HG03159 (cell line): Measurements from ENCODE around the gene LCN12.
A peak's percentile ranks its signal among the peaks of the same experiment; 100 is the strongest.

Experiments used
- ATAC-seq: cut with Tn5 transposase; IDR thresholded peaks from one replicate; pipeline ENCODE4 v1.9.1; 2021; ENCODE audit warnings: mild to moderate bottlenecking, moderate library complexity; ENCODE audit not compliant: unreplicated experiment

LCN12 gene

GRCh38 chr9:136926749-136927148 lies 25.3 kb upstream of the LCN12 start:
- no peak for ATAC-seq

- ATAC-seq = no peak
Observed at GRCh38 chr9:136927343-136928271, 24.5 kb upstream of the LCN12 start.

- ATAC-seq = no peak
Observed at GRCh38 chr9:136928591-136928990, 23.5 kb upstream of the LCN12 start.

GRCh38 chr9:136930014-136930413 lies 22.1 kb upstream of the LCN12 start:
- ATAC-seq = no peak

GRCh38 chr9:136931611-136932130 lies 20.4 kb upstream of the LCN12 start:
- no peak for ATAC-seq

- ATAC-seq = no peak
Observed at GRCh38 chr9:136934277-136934676, 17.8 kb upstream of the LCN12 start.

GRCh38 chr9:136935651-136936050 lies 16.4 kb upstream of the LCN12 start:
- no peak for ATAC-seq

GRCh38 chr9:136936645-136937170 lies 15.4 kb upstream of the LCN12 start:
- no peak for ATAC-seq

GRCh38 chr9:136937186-136938001 lies 14.7 kb upstream of the LCN12 start:
- ATAC-seq = no peak

GRCh38 chr9:136939431-136939995 lies 12.6 kb upstream of the LCN12 start:
- no peak for ATAC-seq

GRCh38 chr9:136939996-136940525 lies 12.0 kb upstream of the LCN12 start:
- ATAC-seq = no peak

- ATAC-seq = no peak
Observed at GRCh38 chr9:136940526-136941230, 11.4 kb upstream of the LCN12 start.

GRCh38 chr9:136941231-136942111 lies 10.6 kb upstream of the LCN12 start:
- ATAC-seq = no peak

GRCh38 chr9:136942112-136942880 lies 9.8 kb upstream of the LCN12 start:
- no peak for ATAC-seq

GRCh38 chr9:136942881-136943230 lies 9.2 kb upstream of the LCN12 start:
- ATAC-seq = no peak

- ATAC-seq = peak; percentile 21
Observed at GRCh38 chr9:136943291-136944211, 8.5 kb upstream of the LCN12 start.

- ATAC-seq = peak; percentile 34
Observed at GRCh38 chr9:136944212-136944518, 7.9 kb upstream of the LCN12 start.
